HEK293 (cell line): ENCODE results near the gene CLIC3.

Source experiments
- GLIS1 ChIP-seq: fragments of 450-650 bp; formaldehyde crosslinking; IDR thresholded peaks from 2 replicates; pipeline ENCODE4 v1.5.1; 2016; ENCODE audit warnings: missing biosample characterization, missing genetic modification characterization
- GLIS2 ChIP-seq: fragments of 450-650 bp; formaldehyde crosslinking; IDR thresholded peaks from 2 replicates; pipeline ENCODE4 v1.5.1; 2016; ENCODE audit warnings: missing biosample characterization, missing genetic modification characterization
- SETDB1 ChIP-seq: IDR thresholded peaks from one replicate; pipeline ENCODE4 v1.6.1; 2017; ENCODE audit warnings: mild to moderate bottlenecking, low read length, moderate library complexity, mixed read lengths; ENCODE audit not compliant: insufficient read length
- ZBTB7A ChIP-seq: fragments of 450-650 bp; formaldehyde crosslinking; IDR thresholded peaks from 2 replicates; pipeline ENCODE4 v1.5.1; 2016; ENCODE audit warnings: low read depth, missing biosample characterization, missing genetic modification characterization
- ZBTB8A ChIP-seq: fragments of 450-650 bp; formaldehyde crosslinking; IDR thresholded peaks from 2 replicates; pipeline ENCODE4 v1.5.1; 2016; ENCODE audit warnings: missing biosample characterization, missing genetic modification characterization
- ZIC2 ChIP-seq: fragments of 450-650 bp; formaldehyde crosslinking; IDR thresholded peaks from 2 replicates; pipeline ENCODE4 v1.5.1; 2016; ENCODE audit warnings: missing biosample characterization, missing genetic modification characterization
- ZNF146 ChIP-seq: fragments of 450-650 bp; formaldehyde crosslinking; IDR thresholded peaks from 2 replicates; pipeline ENCODE4 v1.5.1; 2016; ENCODE audit warnings: missing biosample characterization, missing genetic modification characterization
- ZNF335 ChIP-seq: fragments of 450-650 bp; formaldehyde crosslinking; conservative IDR thresholded peaks from 2 replicates; pipeline ENCODE4 v1.5.1; 2016; ENCODE audit warnings: missing biosample characterization, missing genetic modification characterization
- ZNF341 ChIP-seq: fragments of 450-650 bp; formaldehyde crosslinking; IDR thresholded peaks from 2 replicates; pipeline ENCODE4; 2016; ENCODE audit warnings: low read depth, missing biosample characterization, missing genetic modification characterization
- ZNF391 ChIP-seq: fragments of 450-650 bp; formaldehyde crosslinking; IDR thresholded peaks from 2 replicates; pipeline ENCODE4 v1.5.1; 2016; ENCODE audit warnings: low read depth, missing biosample characterization, missing genetic modification characterization, borderline replicate concordance
- ZNF561 ChIP-seq: fragments of 450-650 bp; IDR thresholded peaks from 2 replicates; pipeline ENCODE4 v1.5.1; 2018; ENCODE audit warnings: missing biosample characterization, missing genetic modification characterization, borderline replicate concordance
- ZNF623 ChIP-seq: fragments of 450-650 bp; formaldehyde crosslinking; IDR thresholded peaks from 2 replicates; pipeline ENCODE4 v1.5.1; 2016; ENCODE audit warnings: missing biosample characterization, missing genetic modification characterization
- ZNF777 ChIP-seq: fragments of 450-650 bp; formaldehyde crosslinking; IDR thresholded peaks from 2 replicates; pipeline ENCODE4 v1.5.1; 2017; ENCODE audit warnings: missing biosample characterization, missing genetic modification characterization, borderline replicate concordance
- ZXDB ChIP-seq: fragments of 450-650 bp; formaldehyde crosslinking; IDR thresholded peaks from 2 replicates; pipeline ENCODE4 v1.5.1; 2016; ENCODE audit warnings: missing biosample characterization, missing genetic modification characterization
- TF ChIP-seq, protein P1 (sequence below): fragments of 450-650 bp; formaldehyde crosslinking; IDR thresholded peaks from 2 replicates; pipeline ENCODE4 v1.5.1; 2016; ENCODE audit warnings: missing biosample characterization, missing genetic modification characterization
- TF ChIP-seq, protein P2 (sequence below): fragments of 450-650 bp; formaldehyde crosslinking; IDR thresholded peaks from 2 replicates; pipeline ENCODE4 v1.5.1; 2016; ENCODE audit warnings: missing biosample characterization, missing genetic modification characterization
- TF ChIP-seq, protein P3 (sequence below): IDR thresholded peaks from 2 replicates; pipeline ENCODE4 v1.6.1; 2011; ENCODE audit warnings: mild to moderate bottlenecking, low read depth, low read length, borderline replicate concordance
- TF ChIP-seq, protein P4 (sequence below): fragments of 450-650 bp; formaldehyde crosslinking; IDR thresholded peaks from 2 replicates; pipeline ENCODE4 v1.5.1; 2016; ENCODE audit warnings: missing biosample characterization, missing genetic modification characterization
- TF ChIP-seq, protein P5 (sequence below): fragments of 450-650 bp; formaldehyde crosslinking; IDR thresholded peaks from 2 replicates; pipeline ENCODE4 v1.5.1; 2016; ENCODE audit warnings: missing biosample characterization, missing genetic modification characterization
- TF ChIP-seq, protein P6 (sequence below): fragments of 450-650 bp; formaldehyde crosslinking; IDR thresholded peaks from 2 replicates; pipeline ENCODE4 v1.5.1; 2016; ENCODE audit warnings: missing biosample characterization, missing genetic modification characterization
- TF ChIP-seq, protein P7 (sequence below): fragments of 450-650 bp; formaldehyde crosslinking; IDR thresholded peaks from 2 replicates; pipeline ENCODE4 v1.5.1; 2016; ENCODE audit warnings: missing biosample characterization, missing genetic modification characterization
- TF ChIP-seq, protein P8 (sequence below): fragments of 450-650 bp; formaldehyde crosslinking; IDR thresholded peaks from 2 replicates; pipeline ENCODE4 v1.5.1; 2017; ENCODE audit warnings: missing biosample characterization, missing genetic modification characterization

CLIC3 gene

DNA sequence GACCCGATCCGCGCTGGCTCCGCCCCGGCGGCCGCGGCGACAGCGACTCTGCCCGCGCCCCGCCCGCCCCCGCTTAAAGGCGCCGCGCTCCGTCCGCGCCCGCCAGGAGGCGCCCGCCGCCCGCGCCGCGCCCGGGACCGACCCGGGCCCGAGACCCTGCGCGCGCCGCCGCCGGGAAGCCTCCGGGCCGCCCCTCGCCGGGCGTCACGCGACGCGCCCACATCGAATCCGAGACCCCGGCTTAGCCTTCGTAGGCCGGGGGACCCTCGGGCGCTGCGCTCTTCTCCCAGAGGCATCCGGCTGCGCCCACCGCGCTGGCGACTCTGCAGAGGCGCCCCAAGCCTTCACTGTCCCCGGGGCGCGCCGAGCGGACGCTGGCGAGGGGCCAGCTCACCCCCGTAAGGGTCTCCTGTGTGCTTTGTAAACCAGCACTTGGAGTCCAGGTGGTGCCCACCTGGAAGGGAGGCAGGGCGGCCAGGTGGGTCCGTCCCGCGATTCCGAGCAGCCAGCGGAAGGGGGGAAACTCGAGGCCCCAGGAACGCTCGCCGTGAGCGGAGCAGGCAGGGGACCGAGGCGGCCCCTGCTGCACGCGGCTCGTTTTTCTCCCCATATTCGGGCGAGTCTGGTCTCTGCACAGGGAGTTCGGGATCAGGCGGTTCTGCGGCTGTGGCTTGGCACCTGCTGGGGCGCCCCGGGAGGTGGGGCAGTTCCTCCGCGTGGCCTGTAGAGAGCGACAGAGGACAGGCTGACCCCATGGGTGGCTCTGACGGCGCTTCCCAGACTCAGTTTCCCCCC is 32.1 kb upstream of the CLIC3 start (continued):
- TF ChIP-seq, protein P1, sequence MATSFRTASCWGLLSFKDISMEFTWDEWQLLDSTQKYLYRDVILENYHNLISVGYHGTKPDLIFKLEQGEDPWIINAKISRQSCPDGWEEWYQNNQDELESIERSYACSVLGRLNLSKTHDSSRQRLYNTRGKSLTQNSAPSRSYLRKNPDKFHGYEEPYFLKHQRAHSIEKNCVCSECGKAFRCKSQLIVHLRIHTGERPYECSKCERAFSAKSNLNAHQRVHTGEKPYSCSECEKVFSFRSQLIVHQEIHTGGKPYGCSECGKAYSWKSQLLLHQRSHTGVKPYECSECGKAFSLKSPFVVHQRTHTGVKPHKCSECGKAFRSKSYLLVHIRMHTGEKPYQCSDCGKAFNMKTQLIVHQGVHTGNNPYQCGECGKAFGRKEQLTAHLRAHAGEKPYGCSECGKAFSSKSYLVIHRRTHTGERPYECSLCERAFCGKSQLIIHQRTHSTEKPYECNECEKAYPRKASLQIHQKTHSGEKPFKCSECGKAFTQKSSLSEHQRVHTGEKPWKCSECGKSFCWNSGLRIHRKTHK, result no peak
- TF ChIP-seq, protein P2, sequence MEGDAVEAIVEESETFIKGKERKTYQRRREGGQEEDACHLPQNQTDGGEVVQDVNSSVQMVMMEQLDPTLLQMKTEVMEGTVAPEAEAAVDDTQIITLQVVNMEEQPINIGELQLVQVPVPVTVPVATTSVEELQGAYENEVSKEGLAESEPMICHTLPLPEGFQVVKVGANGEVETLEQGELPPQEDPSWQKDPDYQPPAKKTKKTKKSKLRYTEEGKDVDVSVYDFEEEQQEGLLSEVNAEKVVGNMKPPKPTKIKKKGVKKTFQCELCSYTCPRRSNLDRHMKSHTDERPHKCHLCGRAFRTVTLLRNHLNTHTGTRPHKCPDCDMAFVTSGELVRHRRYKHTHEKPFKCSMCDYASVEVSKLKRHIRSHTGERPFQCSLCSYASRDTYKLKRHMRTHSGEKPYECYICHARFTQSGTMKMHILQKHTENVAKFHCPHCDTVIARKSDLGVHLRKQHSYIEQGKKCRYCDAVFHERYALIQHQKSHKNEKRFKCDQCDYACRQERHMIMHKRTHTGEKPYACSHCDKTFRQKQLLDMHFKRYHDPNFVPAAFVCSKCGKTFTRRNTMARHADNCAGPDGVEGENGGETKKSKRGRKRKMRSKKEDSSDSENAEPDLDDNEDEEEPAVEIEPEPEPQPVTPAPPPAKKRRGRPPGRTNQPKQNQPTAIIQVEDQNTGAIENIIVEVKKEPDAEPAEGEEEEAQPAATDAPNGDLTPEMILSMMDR (tag by site-specific recombination), result peak; percentile 57
- peak; percentile 79; the same call in 1 of the 2 replicates for TF ChIP-seq ZNF777 (tag by site-specific recombination)
- TF ChIP-seq ZNF391 (tag by site-specific recombination), result peak; percentile 68; the same call in 1 of the 2 replicates
- TF ChIP-seq ZNF335 (tag by site-specific recombination), result peak; percentile 94
- TF ChIP-seq ZIC2 (tag by site-specific recombination), result peak; percentile 91
- TF ChIP-seq SETDB1, result no peak
- TF ChIP-seq, protein P3, sequence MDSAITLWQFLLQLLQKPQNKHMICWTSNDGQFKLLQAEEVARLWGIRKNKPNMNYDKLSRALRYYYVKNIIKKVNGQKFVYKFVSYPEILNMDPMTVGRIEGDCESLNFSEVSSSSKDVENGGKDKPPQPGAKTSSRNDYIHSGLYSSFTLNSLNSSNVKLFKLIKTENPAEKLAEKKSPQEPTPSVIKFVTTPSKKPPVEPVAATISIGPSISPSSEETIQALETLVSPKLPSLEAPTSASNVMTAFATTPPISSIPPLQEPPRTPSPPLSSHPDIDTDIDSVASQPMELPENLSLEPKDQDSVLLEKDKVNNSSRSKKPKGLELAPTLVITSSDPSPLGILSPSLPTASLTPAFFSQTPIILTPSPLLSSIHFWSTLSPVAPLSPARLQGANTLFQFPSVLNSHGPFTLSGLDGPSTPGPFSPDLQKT, result no peak
- peak; percentile 81 for TF ChIP-seq GLIS2 (tag by site-specific recombination)
- TF ChIP-seq, protein P4, sequence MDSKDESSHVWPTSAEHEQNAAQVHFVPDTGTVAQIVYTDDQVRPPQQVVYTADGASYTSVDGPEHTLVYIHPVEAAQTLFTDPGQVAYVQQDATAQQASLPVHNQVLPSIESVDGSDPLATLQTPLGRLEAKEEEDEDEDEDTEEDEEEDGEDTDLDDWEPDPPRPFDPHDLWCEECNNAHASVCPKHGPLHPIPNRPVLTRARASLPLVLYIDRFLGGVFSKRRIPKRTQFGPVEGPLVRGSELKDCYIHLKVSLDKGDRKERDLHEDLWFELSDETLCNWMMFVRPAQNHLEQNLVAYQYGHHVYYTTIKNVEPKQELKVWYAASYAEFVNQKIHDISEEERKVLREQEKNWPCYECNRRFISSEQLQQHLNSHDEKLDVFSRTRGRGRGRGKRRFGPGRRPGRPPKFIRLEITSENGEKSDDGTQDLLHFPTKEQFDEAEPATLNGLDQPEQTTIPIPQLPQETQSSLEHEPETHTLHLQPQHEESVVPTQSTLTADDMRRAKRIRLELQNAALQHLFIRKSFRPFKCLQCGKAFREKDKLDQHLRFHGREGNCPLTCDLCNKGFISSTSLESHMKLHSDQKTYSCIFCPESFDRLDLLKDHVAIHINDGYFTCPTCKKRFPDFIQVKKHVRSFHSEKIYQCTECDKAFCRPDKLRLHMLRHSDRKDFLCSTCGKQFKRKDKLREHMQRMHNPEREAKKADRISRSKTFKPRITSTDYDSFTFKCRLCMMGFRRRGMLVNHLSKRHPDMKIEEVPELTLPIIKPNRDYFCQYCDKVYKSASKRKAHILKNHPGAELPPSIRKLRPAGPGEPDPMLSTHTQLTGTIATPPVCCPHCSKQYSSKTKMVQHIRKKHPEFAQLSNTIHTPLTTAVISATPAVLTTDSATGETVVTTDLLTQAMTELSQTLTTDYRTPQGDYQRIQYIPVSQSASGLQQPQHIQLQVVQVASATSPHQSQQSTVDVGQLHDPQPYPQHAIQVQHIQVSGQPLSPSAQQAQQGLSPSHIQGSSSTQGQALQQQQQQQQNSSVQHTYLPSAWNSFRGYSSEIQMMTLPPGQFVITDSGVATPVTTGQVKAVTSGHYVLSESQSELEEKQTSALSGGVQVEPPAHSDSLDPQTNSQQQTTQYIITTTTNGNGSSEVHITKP (tag by site-specific recombination), result peak; percentile 61
- TF ChIP-seq, protein P5, sequence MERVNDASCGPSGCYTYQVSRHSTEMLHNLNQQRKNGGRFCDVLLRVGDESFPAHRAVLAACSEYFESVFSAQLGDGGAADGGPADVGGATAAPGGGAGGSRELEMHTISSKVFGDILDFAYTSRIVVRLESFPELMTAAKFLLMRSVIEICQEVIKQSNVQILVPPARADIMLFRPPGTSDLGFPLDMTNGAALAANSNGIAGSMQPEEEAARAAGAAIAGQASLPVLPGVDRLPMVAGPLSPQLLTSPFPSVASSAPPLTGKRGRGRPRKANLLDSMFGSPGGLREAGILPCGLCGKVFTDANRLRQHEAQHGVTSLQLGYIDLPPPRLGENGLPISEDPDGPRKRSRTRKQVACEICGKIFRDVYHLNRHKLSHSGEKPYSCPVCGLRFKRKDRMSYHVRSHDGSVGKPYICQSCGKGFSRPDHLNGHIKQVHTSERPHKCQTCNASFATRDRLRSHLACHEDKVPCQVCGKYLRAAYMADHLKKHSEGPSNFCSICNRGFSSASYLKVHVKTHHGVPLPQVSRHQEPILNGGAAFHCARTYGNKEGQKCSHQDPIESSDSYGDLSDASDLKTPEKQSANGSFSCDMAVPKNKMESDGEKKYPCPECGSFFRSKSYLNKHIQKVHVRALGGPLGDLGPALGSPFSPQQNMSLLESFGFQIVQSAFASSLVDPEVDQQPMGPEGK (tag by site-specific recombination), result peak; percentile 84
- TF ChIP-seq, protein P6, sequence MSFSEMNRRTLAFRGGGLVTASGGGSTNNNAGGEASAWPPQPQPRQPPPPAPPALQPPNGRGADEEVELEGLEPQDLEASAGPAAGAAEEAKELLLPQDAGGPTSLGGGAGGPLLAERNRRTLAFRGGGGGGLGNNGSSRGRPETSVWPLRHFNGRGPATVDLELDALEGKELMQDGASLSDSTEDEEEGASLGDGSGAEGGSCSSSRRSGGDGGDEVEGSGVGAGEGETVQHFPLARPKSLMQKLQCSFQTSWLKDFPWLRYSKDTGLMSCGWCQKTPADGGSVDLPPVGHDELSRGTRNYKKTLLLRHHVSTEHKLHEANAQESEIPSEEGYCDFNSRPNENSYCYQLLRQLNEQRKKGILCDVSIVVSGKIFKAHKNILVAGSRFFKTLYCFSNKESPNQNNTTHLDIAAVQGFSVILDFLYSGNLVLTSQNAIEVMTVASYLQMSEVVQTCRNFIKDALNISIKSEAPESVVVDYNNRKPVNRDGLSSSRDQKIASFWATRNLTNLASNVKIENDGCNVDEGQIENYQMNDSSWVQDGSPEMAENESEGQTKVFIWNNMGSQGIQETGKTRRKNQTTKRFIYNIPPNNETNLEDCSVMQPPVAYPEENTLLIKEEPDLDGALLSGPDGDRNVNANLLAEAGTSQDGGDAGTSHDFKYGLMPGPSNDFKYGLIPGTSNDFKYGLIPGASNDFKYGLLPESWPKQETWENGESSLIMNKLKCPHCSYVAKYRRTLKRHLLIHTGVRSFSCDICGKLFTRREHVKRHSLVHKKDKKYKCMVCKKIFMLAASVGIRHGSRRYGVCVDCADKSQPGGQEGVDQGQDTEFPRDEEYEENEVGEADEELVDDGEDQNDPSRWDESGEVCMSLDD, result peak; percentile 87
- TF ChIP-seq, protein P7, sequence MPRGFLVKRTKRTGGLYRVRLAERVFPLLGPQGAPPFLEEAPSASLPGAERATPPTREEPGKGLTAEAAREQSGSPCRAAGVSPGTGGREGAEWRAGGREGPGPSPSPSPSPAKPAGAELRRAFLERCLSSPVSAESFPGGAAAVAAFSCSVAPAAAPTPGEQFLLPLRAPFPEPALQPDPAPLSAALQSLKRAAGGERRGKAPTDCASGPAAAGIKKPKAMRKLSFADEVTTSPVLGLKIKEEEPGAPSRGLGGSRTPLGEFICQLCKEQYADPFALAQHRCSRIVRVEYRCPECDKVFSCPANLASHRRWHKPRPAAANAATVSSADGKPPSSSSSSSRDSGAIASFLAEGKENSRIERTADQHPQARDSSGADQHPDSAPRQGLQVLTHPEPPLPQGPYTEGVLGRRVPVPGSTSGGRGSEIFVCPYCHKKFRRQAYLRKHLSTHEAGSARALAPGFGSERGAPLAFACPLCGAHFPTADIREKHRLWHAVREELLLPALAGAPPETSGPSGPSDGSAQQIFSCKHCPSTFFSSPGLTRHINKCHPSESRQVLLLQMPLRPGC (tag by site-specific recombination), result no peak
- TF ChIP-seq ZBTB7A, result 0 out of 2 replicates have a peak, but pooled peaks have one; percentile 24
- peak; percentile 77 for TF ChIP-seq ZXDB (tag by site-specific recombination)
- peak; percentile 62 for TF ChIP-seq ZNF341 (tag by site-specific recombination)
- TF ChIP-seq ZNF146 (tag by site-specific recombination), result 0 out of 2 replicates have a peak, but pooled peaks have one; percentile 1
- peak; percentile 5; the same call in 1 of the 2 replicates for TF ChIP-seq ZNF623 (tag by site-specific recombination)
- TF ChIP-seq, protein P8, sequence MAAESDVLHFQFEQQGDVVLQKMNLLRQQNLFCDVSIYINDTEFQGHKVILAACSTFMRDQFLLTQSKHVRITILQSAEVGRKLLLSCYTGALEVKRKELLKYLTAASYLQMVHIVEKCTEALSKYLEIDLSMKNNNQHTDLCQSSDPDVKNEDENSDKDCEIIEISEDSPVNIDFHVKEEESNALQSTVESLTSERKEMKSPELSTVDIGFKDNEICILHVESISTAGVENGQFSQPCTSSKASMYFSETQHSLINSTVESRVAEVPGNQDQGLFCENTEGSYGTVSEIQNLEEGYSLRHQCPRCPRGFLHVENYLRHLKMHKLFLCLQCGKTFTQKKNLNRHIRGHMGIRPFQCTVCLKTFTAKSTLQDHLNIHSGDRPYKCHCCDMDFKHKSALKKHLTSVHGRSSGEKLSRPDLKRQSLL (tag by site-specific recombination), result no peak
- TF ChIP-seq ZBTB8A (tag by site-specific recombination), result peak; percentile 97
- no peak for TF ChIP-seq ZNF561 (tag by site-specific recombination)
- peak; percentile 94 for TF ChIP-seq GLIS1 (tag by site-specific recombination)
